Epithelial cell of prostate (primary cell): Measurements from ENCODE around the gene PROCA1.

Source experiments
- DNase-seq: peaks from one replicate; pipeline ENCODE4 v3.0.0-alpha.2; 2011; ENCODE audit warnings: low read depth, low spot score
- H3K27ac ChIP-seq: fragments of 450-650 bp; 2 replicates; pipeline ENCODE4 v1.5.1; 2017; ENCODE audit warnings: mild to moderate bottlenecking

The PROCA1 gene

GRCh38 chr17:28712705-28713415, 1.2 kb upstream of the PROCA1 start:
- DNase-seq = no peak
- no peak overlapping the region for H3K27ac ChIP-seq

- no peak for DNase-seq
- H3K27ac ChIP-seq = no peak overlapping the region
Measured at GRCh38 chr17:28712032-28712704, 480 bp upstream of the PROCA1 start.

- no peak for DNase-seq
Measured at GRCh38 chr17:28710861-28711722, 596 bp downstream of the PROCA1 start.

GRCh38 chr17:28707339-28707720, 4.4 kb downstream of the PROCA1 start:
- no peak overlapping the region for H3K27ac ChIP-seq
- DNase-seq = no peak

More at GRCh38 chr17:28710861-28711722, 596 bp downstream of the PROCA1 start:
- H3K27ac ChIP-seq = peak overlapping the region; percentile 46

- H3K27ac ChIP-seq = no peak overlapping the region
- no peak for DNase-seq
Measured at GRCh38 chr17:28706471-28707338, 5.0 kb downstream of the PROCA1 start.

GRCh38 chr17:28705728-28706334, 5.9 kb downstream of the PROCA1 start:
- H3K27ac ChIP-seq = no peak overlapping the region

GRCh38 chr17:28705074-28705659, 6.5 kb downstream of the PROCA1 start:
- no peak for DNase-seq
- H3K27ac ChIP-seq = no peak overlapping the region

More at GRCh38 chr17:28705728-28706334, 5.9 kb downstream of the PROCA1 start:
- DNase-seq = no peak

GRCh38 chr17:28704219-28704858, 7.3 kb downstream of the PROCA1 start:
- H3K27ac ChIP-seq = no peak overlapping the region
- DNase-seq = no peak

GRCh38 chr17:28703552-28704218, 8.0 kb downstream of the PROCA1 start:
- DNase-seq = no peak
- H3K27ac ChIP-seq = no peak overlapping the region

GRCh38 chr17:28702752-28703150, 8.9 kb downstream of the PROCA1 start:
- DNase-seq = no peak

GRCh38 chr17:28702026-28702751, 9.5 kb downstream of the PROCA1 start:
- DNase-seq = no peak
- no peak overlapping the region for H3K27ac ChIP-seq

More at GRCh38 chr17:28702752-28703150, 8.9 kb downstream of the PROCA1 start:
- no peak overlapping the region for H3K27ac ChIP-seq

- no peak for DNase-seq
- H3K27ac ChIP-seq = no peak overlapping the region
Measured at GRCh38 chr17:28700830-28701492, 10.7 kb downstream of the PROCA1 start.

- DNase-seq = no peak
- no peak overlapping the region for H3K27ac ChIP-seq
Measured at GRCh38 chr17:28700278-28700677, 11.4 kb downstream of the PROCA1 start.

GRCh38 chr17:28698253-28698941, 13.3 kb downstream of the PROCA1 start:
- no peak for DNase-seq
- H3K27ac ChIP-seq = no peak overlapping the region

GRCh38 chr17:28693869-28694268, 17.8 kb downstream of the PROCA1 start:
- H3K27ac ChIP-seq = no peak overlapping the region

GRCh38 chr17:28689011-28689410, 22.7 kb downstream of the PROCA1 start:
- no peak overlapping the region for H3K27ac ChIP-seq
- DNase-seq = no peak

More at GRCh38 chr17:28693869-28694268, 17.8 kb downstream of the PROCA1 start:
- no peak for DNase-seq
